Vagina (tissue), 2 donors: ENCODE measurements around the gene C5orf52. TPM values are rescaled to one million over a fixed set of nuclear protein-coding genes. Genes with fewer than 3 reads are reported as not detected.
"Not testable (repeated sequence)": the region's sequence is repeated elsewhere in the genome, so short reads cannot be mapped to it uniquely, and the experiment has no call there.

Source experiments
- DNase-seq, 2 donors: peaks; one replicate each; pipeline ENCODE4 v3.0.0-alpha.2; 2017; ENCODE audit errors: extremely low spot score in 2 of 2
- H3K27ac ChIP-seq: fragments of 200-600 bp; sonication (generic); one replicate; pipeline ENCODE4 v1.5.1; 2019
- H3K27me3 ChIP-seq: fragments of 200-600 bp; sonication (generic); one replicate; pipeline ENCODE4 v1.5.1; 2019
- H3K36me3 ChIP-seq, 2 donors: fragments of 200-600 bp; sonication (generic); one replicate each; pipeline ENCODE4 v1.5.1; 2017 to 2019
- H3K4me1 ChIP-seq: fragments of 200-600 bp; sonication (generic); one replicate; pipeline ENCODE4 v1.5.1; 2019
- H3K4me3 ChIP-seq, 2 donors: fragments of 200-600 bp; sonication (generic); 1 replicate in 1 of 2; 2 replicates in 1 of 2; pipeline ENCODE4 v1.5.1; 2016 to 2019
- H3K9me3 ChIP-seq: fragments of 200-600 bp; sonication (generic); one replicate; pipeline ENCODE4 v1.5.1; 2019
- POLR2A ChIP-seq, 2 donors: fragments of 450-650 bp; IDR thresholded peaks; one replicate each; pipeline ENCODE4 v1.6.1; 2017; ENCODE audit warnings: antibody characterized with exemption in 2 of 2, mild to moderate bottlenecking in 2 of 2, moderate library complexity in 2 of 2
- POLR2AphosphoS5 ChIP-seq, 2 donors: sonication (generic); formaldehyde crosslinking; IDR thresholded peaks; one replicate each; pipeline ENCODE4 v1.9.0; 2017; ENCODE audit warnings: antibody characterized with exemption in 2 of 2, mild to moderate bottlenecking in 2 of 2, low read depth in 1 of 2; ENCODE audit not compliant: insufficient read depth in 1 of 2
- intact Hi-C: fragments of 100-400 bp; cut with DNase I; formaldehyde crosslinking; loops from one replicate; pipeline ENCODE4 v1.15.1; 2023
- total RNA-seq: library from RNA; depleted of rRNA; stranded (reverse); fragments of >200 nt; gene quantifications from one replicate; pipeline ENCODE4 v1.2.3, GENCODE V29; 2016
- TF ChIP-seq, protein P1 (sequence below), 3 experiments: fragments of 450-650 bp in 2 of 3; fragments of 200-600 bp in 1 of 3; sonication (generic) in 1 of 3; IDR thresholded peaks; one replicate each; pipeline ENCODE4 v1.5.1; 2017 to 2019; ENCODE audit warnings: antibody characterized with exemption in 3 of 3, mild to moderate bottlenecking in 2 of 3, moderate library complexity in 2 of 3

C5orf52 gene
- total RNA-seq, 1 donor from 2014 or later = not detected

DNA sequence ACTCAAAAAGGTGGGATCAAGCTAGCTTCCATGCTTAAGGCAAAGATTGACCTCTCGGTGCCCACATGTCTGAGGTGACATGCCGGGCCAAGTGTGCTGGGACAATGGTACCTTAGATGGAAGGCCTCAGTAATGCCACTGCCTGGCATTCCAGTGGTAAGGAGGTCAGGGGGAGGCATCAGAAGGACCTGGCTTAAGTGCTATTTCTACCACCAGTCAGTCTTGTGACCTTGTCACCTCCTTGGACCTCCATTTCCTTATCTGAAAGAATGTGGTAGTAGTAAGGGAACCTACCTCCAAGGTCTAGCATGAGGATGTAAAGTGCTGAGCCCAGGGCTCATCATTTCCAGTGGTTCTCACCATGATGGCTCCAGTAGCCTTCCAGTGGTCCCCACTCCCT lies 8.9 kb downstream of the C5orf52 start:
- H3K27me3 ChIP-seq = no peaks in the 10 kb centered on the region
- H3K9me3 ChIP-seq = no peaks in the 10 kb centered on the region
- H3K4me3 ChIP-seq = no peak overlapping the region
- H3K36me3 ChIP-seq = no peaks in the 10 kb centered on the region
- H3K4me1 ChIP-seq = no peaks in the 10 kb centered on the region
- H3K27ac ChIP-seq = no peak overlapping the region
- DNase-seq = peak in 1 of 2 donors; percentile 60
- no peak for TF ChIP-seq POLR2A (IDR thresholded peaks at IDR 0.05)
- no peak for TF ChIP-seq POLR2AphosphoS5 (IDR thresholded peaks at IDR 0.05; ENCODE audit: insufficient read depth in 1 of 2, low read depth in 1 of 2)
- TF ChIP-seq, protein P1, sequence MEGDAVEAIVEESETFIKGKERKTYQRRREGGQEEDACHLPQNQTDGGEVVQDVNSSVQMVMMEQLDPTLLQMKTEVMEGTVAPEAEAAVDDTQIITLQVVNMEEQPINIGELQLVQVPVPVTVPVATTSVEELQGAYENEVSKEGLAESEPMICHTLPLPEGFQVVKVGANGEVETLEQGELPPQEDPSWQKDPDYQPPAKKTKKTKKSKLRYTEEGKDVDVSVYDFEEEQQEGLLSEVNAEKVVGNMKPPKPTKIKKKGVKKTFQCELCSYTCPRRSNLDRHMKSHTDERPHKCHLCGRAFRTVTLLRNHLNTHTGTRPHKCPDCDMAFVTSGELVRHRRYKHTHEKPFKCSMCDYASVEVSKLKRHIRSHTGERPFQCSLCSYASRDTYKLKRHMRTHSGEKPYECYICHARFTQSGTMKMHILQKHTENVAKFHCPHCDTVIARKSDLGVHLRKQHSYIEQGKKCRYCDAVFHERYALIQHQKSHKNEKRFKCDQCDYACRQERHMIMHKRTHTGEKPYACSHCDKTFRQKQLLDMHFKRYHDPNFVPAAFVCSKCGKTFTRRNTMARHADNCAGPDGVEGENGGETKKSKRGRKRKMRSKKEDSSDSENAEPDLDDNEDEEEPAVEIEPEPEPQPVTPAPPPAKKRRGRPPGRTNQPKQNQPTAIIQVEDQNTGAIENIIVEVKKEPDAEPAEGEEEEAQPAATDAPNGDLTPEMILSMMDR (IDR thresholded peaks at IDR 0.05) = no peak
- intact Hi-C loops = no loop called here

DNA sequence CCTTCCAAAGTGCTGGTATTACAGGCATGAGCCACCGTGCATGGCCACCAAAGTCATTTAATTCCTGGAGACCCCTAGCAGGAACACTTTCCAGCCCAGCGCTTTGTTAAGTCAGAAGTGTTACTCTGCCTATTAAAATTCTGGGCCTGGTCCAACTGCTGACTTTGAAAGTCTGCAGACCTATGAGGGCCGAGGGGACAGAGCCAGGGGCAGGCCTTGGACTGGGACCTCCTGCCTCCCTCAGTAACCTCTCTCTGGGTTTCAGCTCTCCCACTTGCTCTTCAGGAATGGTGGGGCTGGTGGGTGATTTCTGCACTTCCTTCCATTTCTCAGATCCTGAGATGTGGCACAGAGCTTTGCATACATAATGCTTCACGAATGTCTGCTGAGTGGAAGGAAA lies 9.7 kb downstream of the C5orf52 start:
- DNase-seq = peak in 1 of 2 donors; percentile 25

DNA sequence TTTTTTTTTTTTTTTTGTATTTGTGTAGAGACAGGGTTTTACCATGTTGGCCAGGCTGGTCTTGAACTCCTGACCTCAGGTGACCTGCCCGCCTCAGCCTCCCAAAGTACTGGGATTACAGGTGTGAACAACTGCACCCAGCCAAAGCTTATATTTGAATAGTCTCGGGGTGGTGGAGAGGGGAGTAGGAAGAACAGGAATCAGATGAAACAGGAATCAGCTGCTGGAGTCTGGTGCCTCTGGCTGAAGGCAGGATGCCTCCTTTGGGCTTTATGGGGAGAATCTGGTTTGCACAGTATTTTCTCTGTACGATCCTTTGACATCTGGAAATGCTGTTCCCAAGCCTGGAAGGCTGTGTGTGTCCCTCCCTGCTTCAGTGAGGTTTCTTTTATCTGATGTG lies 10.9 kb downstream of the C5orf52 start:
- no peaks in the 10 kb centered on the region for H3K27me3 ChIP-seq
- DNase-seq = no peak
- no peak overlapping the region for H3K4me3 ChIP-seq
- no peak overlapping the region for H3K27ac ChIP-seq
- H3K4me1 ChIP-seq = no peaks in the 10 kb centered on the region
- H3K9me3 ChIP-seq = no peaks in the 10 kb centered on the region
- no peaks in the 10 kb centered on the region for H3K36me3 ChIP-seq
- TF ChIP-seq POLR2AphosphoS5 (IDR thresholded peaks at IDR 0.05; ENCODE audit: insufficient read depth in 1 of 2, low read depth in 1 of 2) (no peak), POLR2A (IDR thresholded peaks at IDR 0.05) (no peak)
- TF ChIP-seq, protein P1 (IDR thresholded peaks at IDR 0.05) = no peak
- intact Hi-C loops = no loop called here

More for the DNA sequence above, 9.7 kb downstream of the C5orf52 start:
- no peaks in the 10 kb centered on the region for H3K9me3 ChIP-seq
- no peaks in the 10 kb centered on the region for H3K4me1 ChIP-seq
- no peak for TF ChIP-seq POLR2AphosphoS5 (IDR thresholded peaks at IDR 0.05; ENCODE audit: insufficient read depth in 1 of 2, low read depth in 1 of 2)
- no peak overlapping the region for H3K4me3 ChIP-seq
- H3K27ac ChIP-seq = no peak overlapping the region
- intact Hi-C loops = no loop called here
- H3K27me3 ChIP-seq = no peaks in the 10 kb centered on the region
- H3K36me3 ChIP-seq = no peaks in the 10 kb centered on the region

DNA sequence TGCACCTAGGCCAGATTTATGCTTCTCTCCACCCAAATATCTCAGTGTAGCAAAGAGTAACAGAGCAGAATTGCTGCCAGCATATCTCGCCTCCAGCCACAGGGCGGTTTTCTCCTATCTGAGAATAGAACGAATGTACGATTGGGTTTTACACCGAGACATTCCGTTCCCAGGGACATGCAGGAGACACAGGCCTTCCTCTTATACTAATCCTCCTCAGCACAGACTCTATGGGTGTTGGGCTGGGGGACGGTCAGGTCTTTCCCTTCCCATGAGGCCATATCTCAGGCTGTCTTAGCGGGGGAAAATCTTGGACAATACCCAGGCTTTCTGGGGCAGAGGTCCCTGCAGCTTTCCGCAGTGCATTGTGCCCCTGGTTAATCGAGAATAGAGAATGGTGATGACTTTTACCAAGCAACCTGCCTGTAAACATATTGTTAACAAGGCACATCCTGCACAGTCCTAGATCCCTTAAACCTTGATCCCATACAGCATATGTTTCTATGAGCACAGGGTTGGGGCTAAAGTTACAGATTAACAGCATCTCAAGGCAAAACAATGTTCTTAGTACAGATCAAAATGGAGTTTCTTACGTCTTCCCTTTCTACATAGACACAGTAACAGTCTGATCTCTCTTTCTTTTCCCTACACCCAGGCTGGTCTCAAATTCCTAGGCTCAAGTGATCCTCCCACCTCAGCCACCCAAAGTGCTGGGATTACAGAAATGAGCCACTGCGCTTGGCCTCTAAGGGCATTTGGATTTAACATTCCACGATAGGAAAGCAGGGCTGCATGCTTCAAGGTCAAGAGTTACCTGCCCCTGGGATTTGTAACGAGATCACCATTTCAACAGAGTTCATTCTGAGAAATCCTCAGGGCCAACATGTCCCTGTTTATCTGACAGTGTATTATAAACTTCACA lies 15.2 kb downstream of the C5orf52 start:
- intact Hi-C loops, H3K27me3 ChIP-seq, H3K27ac ChIP-seq, H3K4me1 ChIP-seq, H3K36me3 ChIP-seq, DNase-seq, H3K4me3 ChIP-seq, H3K9me3 ChIP-seq: not testable (repeated sequence)

DNA sequence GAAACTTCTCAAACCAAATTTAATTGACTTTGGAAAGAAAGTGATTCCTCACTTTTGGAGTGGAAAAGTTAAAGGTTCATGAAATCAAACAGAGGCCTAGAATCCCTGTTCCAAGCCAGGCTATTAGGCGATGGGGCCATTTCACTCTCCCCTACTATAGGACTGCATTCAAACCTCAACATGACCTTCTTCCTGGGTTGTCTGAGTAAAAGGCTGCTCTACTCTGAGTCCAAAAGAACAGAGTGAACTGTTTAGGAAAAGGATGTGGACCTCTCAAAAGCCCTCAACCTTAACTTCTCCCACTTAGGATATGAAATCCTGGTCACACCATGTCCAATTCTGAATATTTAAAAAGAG lies 15.8 kb downstream of the C5orf52 start:
- intact Hi-C loops = no loop called here

More for the DNA sequence above, 15.8 kb downstream of the C5orf52 start:
- H3K36me3 ChIP-seq = no peaks in the 10 kb centered on the region
- TF ChIP-seq POLR2AphosphoS5 (IDR thresholded peaks at IDR 0.05; ENCODE audit: insufficient read depth in 1 of 2, low read depth in 1 of 2) = no peak
- no peak for TF ChIP-seq POLR2A (IDR thresholded peaks at IDR 0.05)
- TF ChIP-seq, protein P1 (IDR thresholded peaks at IDR 0.05) = no peak
- H3K27me3 ChIP-seq = no peaks in the 10 kb centered on the region
- no peaks in the 10 kb centered on the region for H3K4me1 ChIP-seq
- no peak for DNase-seq
- no peak overlapping the region for H3K4me3 ChIP-seq
- no peaks in the 10 kb centered on the region for H3K9me3 ChIP-seq
- no peak overlapping the region for H3K27ac ChIP-seq
